RWPE1 (cell line): Measurements from ENCODE around the gene ANO9.

Source experiments
- CTCF ChIA-PET: fragments of 350-600 bp; sonication (Branson Sonifier 250); formaldehyde crosslinking; extraction: SDS; loops from one replicate; lab custom pipeline; 2021; lab: Yijun Ruan, JAX
- POLR2A ChIA-PET: fragments of 400-600 bp; formaldehyde crosslinking; extraction: SDS; loops from one replicate; lab custom pipeline; 2020; ENCODE audit warnings: antibody characterized with exemption; ENCODE audit not compliant: low non-redundant PET; lab: Yijun Ruan, JAX
- DNase-seq: peaks from one replicate; pipeline ENCODE4 v3.0.0; 2012; ENCODE audit warnings: low spot score
- H3K27ac ChIP-seq: fragments of 450-650 bp; 2 replicates; pipeline ENCODE4 v1.5.1; 2017
- CTCF ChIP-seq: fragments of 450-650 bp; conservative IDR thresholded peaks from 2 replicates; pipeline ENCODE4 v1.5.1; 2017; ENCODE audit warnings: low read depth, mild to moderate bottlenecking

ANO9 gene

GRCh38 chr11:419248-420005 lies 22.4 kb downstream of the ANO9 start:
- ChIA-PET CTCF (no interaction called here), POLR2A (no interaction called here)
- H3K27ac ChIP-seq: no peak overlapping the region
- TF ChIP-seq CTCF: no peak
- no peak for DNase-seq

- no peak overlapping the region for H3K27ac ChIP-seq
- CTCF ChIA-PET: interaction anchor here (0.6 kb wide), 1 partner anchor 114 kb away, joined by 3 read pairs; no protein-coding TSS in a partner anchor
- DNase-seq: no peak
- POLR2A ChIA-PET: no interaction called here
- TF ChIP-seq CTCF: no peak
Observed at GRCh38 chr11:418343-419247, 23.2 kb downstream of the ANO9 start.

DNA sequence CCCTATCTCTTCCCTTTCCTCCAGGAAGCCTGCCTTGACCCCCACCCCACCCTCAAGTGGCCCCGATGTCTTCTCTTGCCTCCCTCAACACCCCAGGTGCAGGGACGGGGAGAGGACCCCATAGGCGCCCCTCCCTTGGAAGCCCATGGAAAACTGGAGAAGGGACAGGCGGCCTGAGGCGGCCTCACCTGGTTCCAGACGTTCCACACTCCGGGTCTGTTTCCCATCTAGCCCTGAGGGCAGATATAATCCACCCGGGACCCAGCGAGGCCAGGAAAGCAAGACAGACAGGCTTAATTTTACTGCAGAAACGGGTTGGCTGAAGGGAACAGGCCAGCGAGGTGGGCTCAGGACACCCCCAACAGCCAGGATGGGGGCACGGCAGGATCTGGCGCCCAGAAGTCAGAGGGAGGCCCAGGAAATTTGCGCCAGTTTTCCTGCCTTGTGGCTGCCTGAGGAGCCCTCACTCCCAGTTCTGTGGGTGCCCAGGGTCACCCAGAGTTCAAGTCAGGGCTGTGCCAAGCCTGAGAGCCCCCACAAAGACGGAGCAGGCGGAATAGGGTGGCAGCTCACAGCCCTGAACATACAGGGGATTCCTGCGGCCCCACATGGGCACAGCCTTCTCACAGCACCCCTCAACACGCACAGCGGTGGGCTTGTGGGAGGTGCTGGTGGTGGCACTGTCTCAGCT lies 24.0 kb downstream of the ANO9 start:
- peak overlapping the region; percentile 61; the same call in 1 of the 2 replicates for H3K27ac ChIP-seq
- DNase-seq: no peak
- CTCF ChIA-PET: interaction anchor here (0.6 to 1.6 kb wide), 3 partner anchors 30 to 114 kb away, joined by 3 to 9 read pairs (median 4); no protein-coding TSS in a partner anchor
- POLR2A ChIA-PET: interaction anchor here (1.5 kb wide), 1 partner anchor 24 kb away, joined by 10 read pairs; the partner anchor contains the start of gene ANO9
- no peak for TF ChIP-seq CTCF

DNA sequence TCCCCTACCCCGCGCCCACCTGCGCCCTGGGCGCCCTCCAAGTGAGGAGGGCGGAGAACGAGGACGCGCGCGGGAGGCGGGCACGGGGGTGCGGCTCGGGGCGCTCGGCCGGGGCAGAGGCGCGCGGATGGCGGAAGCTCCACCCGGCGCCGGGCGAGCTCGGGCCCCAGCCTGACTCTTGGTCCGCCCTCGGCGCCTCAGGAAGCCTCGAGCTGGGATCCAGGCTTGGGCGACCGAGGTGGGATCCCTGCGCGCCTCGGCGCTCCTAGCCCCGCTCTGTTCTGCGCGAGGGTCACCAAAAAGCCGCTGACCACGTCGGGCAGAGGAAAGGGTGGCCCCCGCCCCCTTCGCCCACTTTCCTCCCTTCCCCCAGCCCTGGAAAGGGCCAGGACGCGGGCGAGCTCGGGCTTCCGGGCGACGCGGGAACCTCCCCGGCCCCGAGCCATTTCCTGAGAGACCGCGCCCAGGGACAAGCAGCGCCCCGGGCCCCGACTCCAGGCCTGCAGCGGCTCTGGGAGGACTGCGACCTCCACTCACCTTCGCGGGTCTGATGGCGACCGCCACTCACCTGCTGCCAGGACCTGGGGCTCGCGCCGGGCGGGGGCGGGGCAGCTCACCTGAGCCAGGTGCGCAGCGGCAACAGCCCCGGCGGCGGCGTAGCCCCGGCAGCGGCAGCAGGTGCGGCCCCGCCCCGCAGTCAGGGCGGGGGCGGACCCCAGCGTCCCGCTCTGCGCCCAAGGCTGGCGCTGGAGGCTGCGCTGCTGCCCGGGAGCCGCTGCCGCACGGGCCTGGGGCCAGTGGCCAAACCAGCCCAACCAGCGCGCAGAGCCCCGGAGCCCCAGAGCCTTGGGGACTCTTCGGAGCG lies 24.8 kb downstream of the ANO9 start:
- CTCF ChIA-PET: interaction anchor here (1.2 to 1.6 kb wide), 2 partner anchors 31 to 34 kb away, joined by 4 to 9 read pairs; no protein-coding TSS in a partner anchor
- peak; percentile 44 for DNase-seq
- TF ChIP-seq CTCF: no peak
- H3K27ac ChIP-seq: peak overlapping the region; percentile 61
- POLR2A ChIA-PET: interaction anchor here (0.6 to 1.5 kb wide), 3 partner anchors 25 to 199 kb away, joined by 3 to 10 read pairs (median 5); partner anchors contain the start of gene ANO9

GRCh38 chr11:416051-416756 lies 25.6 kb downstream of the ANO9 start:
- no peak for DNase-seq
- H3K27ac ChIP-seq: peak overlapping the region; percentile 61
- ChIA-PET CTCF (interaction anchor here (1.2 to 1.6 kb wide), 2 partner anchors 32 to 35 kb away, joined by 4 to 9 read pairs; no protein-coding TSS in a partner anchor), POLR2A (interaction anchor here (0.6 to 1.5 kb wide), 3 partner anchors 26 to 198 kb away, joined by 3 to 10 read pairs (median 5); partner anchors contain the start of gene ANO9)
- TF ChIP-seq CTCF: no peak
